Endothelial cell of umbilical vein (primary cell): Measurements from ENCODE around the gene ZKSCAN3.

Experiments used
- EZH2 ChIP-seq: IDR thresholded peaks from 2 replicates; pipeline ENCODE4 v1.6.1; 2012; ENCODE audit warnings: borderline replicate concordance, low read depth, mild to moderate bottlenecking, moderate library complexity, low read length, inconsistent platforms; ENCODE audit not compliant: severe bottlenecking
- POLR2A ChIP-seq: IDR thresholded peaks from 2 replicates; pipeline ENCODE4 v1.6.1; 2012; ENCODE audit warnings: low read depth, mild to moderate bottlenecking, control low read depth, low read length
- TF ChIP-seq, protein P1 (sequence below), 2 donors: IDR thresholded peaks; 1 replicate in 1 of 2; 2 replicates in 1 of 2; pipeline ENCODE4 v1.5.1; 2011; ENCODE audit warnings: low read length in 2 of 2, mild to moderate bottlenecking in 2 of 2, moderate library complexity in 2 of 2, control low read depth in 1 of 2, inconsistent platforms in 1 of 2, low read depth in 1 of 2; ENCODE audit not compliant: insufficient read depth in 1 of 2; ENCODE audit errors: extremely low read depth in 1 of 2
- TF ChIP-seq, protein P2 (sequence below): IDR thresholded peaks from 2 replicates; pipeline ENCODE4 v1.6.1; 2011; ENCODE audit not compliant: insufficient read depth, insufficient read length

DNA sequence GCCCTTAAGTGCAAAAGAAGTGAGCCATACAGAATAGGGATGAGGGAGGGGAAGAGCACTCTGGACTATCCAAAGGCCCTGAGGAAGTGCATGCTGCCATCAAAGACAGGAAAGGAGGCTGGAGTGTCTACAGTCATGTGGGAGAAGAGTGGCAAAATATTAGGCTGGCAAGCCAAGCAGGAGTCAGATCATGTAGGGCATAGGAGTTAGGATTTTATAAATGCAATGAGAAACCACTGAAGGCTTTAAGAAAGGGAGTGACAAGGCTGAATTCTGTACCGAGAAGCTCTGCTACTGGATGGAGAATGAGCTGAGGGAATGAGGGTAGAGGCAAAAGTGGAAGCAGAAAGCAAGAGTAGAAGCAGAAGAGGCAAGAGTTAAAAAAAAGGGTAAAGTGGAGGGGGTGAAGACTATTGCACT is 16.1 kb upstream of the ZKSCAN3 start:
- TF ChIP-seq, protein P1, sequence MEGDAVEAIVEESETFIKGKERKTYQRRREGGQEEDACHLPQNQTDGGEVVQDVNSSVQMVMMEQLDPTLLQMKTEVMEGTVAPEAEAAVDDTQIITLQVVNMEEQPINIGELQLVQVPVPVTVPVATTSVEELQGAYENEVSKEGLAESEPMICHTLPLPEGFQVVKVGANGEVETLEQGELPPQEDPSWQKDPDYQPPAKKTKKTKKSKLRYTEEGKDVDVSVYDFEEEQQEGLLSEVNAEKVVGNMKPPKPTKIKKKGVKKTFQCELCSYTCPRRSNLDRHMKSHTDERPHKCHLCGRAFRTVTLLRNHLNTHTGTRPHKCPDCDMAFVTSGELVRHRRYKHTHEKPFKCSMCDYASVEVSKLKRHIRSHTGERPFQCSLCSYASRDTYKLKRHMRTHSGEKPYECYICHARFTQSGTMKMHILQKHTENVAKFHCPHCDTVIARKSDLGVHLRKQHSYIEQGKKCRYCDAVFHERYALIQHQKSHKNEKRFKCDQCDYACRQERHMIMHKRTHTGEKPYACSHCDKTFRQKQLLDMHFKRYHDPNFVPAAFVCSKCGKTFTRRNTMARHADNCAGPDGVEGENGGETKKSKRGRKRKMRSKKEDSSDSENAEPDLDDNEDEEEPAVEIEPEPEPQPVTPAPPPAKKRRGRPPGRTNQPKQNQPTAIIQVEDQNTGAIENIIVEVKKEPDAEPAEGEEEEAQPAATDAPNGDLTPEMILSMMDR (IDR thresholded peaks at IDR 0.05; ENCODE audit: extremely low read depth in 1 of 2, insufficient read depth in 1 of 2, low read depth in 1 of 2, low read length in 2 of 2) = no peak
- TF ChIP-seq POLR2A = no peak
- no peak for TF ChIP-seq EZH2
- TF ChIP-seq, protein P2, sequence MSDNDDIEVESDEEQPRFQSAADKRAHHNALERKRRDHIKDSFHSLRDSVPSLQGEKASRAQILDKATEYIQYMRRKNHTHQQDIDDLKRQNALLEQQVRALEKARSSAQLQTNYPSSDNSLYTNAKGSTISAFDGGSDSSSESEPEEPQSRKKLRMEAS = no peak
